Raji (cell line): ENCODE data around the gene DHFR.

Source experiments
- POLR2A ChIP-seq: IDR thresholded peaks from 2 replicates; pipeline ENCODE4 v1.6.1; 2011; ENCODE audit warnings: low read depth, low read length, control low read depth; ENCODE audit not compliant: insufficient read depth

Gene DHFR

DNA sequence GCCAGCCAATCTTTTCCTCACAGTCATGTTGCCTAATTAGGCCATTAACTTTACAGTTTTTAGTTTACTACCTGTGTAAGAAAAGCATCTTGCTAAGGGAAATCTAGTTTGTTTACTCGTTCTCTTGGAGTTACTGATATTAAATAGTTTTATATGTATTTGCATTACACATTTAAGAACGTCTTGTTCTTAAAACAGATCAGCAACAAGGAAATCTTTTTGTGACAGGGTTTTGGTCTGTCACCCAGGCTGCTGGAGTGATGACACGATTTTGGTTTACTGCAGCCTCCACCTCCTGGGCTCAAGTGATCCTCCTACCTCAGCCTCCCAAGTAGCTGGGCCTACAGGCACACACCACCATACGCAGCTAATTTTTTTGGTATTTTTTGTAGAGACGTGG, 29.6 kb downstream of the DHFR start:
- TF ChIP-seq POLR2A, result no peak

DNA sequence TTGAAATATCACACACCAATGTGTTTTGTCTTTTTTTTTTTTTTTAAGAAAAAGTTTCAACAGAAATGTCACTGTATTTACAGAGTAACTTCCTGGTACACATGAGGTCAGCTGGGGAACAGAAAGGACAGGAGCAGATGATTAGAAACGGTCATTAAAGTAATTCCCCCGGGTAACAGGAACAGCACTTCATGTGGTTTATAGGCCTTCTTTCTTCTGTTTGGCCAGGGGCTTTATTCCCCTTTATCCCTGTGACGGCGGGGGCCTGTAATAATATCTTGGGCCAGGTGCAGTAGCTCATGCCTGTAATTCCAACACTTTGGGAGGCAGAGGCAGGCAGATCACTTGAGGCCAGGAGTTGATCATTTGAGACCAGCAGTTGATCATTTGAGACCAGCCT, 30.8 kb downstream of the DHFR start:
- TF ChIP-seq POLR2A, result no peak

DNA sequence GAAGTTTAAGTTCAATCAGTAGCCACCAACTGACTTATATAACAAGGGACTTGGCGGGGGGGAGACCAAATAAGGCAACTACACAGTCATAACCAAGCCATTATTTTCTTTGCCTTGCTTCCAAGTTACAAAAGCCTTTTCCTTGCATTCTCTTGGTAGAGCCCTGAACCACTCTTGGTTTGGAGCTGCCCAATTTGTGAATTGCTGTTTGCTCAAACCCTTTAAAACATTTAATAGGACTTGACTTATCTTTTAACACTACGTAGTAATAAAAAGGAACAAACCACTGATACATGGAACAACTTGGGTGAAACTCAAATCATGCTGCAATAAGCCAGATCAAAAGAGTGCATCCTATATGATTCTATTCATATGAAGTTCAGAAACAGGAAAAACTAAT, 32.0 kb downstream of the DHFR start:
- TF ChIP-seq POLR2A, result no peak

DNA sequence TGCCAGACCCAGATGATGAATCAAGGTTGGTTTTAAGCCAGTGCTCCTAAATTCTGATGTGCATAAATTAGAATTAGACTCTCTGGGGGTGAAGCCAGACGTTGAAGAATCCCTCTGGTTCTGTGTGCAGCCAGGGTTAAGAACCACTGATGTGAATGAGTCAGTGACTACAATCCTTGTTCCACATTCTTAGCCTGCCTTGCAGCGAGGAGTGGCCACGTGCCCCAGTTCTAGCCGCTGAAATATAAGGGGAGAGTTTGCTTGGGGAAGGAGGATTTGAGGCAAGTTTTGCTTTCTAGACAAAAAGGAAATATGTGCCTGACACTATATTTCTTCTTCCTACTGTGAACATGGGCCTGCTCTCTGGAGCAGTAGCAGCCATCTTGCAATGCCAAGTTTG, 34.6 kb downstream of the DHFR start:
- TF ChIP-seq POLR2A, result no peak

DNA sequence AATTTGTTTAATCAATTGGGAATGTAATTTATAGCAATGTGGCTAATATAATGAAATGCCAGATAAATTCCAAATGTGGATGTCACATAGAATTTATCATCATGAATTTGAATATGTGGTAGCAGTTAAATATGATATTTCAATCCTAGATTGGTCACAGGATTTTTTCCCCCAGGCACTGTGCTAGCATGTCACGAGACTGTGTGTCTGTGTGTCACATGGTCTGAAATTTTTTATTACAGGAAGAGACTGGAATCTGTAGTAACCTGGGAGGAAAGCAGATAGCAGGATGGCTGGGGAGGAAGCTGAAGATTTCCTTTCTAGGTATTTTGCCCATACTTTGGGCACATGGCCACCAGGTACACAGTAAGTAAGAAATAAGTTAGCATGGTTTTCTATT, 35.7 kb downstream of the DHFR start:
- TF ChIP-seq POLR2A, result no peak

DNA sequence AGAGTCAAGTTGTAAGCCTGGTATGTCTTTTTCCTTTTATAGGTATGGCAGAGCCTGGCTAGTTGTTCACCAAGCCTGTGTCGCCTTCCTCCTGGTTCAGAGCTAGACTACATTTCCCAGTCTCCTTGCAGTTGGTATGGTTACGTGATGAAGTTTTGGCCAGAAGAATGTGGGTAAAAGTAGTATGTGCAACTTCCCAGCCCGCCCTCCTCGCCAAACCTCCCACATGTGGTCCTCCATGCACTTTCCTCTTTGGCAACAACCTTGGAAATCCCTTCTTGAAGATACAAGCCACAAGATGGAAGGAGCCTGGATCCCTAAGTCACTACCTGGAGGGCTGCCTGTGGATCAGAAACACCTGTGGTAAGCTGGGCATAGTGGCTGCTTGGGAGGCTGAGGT, 36.3 kb downstream of the DHFR start:
- no peak for TF ChIP-seq POLR2A

DNA sequence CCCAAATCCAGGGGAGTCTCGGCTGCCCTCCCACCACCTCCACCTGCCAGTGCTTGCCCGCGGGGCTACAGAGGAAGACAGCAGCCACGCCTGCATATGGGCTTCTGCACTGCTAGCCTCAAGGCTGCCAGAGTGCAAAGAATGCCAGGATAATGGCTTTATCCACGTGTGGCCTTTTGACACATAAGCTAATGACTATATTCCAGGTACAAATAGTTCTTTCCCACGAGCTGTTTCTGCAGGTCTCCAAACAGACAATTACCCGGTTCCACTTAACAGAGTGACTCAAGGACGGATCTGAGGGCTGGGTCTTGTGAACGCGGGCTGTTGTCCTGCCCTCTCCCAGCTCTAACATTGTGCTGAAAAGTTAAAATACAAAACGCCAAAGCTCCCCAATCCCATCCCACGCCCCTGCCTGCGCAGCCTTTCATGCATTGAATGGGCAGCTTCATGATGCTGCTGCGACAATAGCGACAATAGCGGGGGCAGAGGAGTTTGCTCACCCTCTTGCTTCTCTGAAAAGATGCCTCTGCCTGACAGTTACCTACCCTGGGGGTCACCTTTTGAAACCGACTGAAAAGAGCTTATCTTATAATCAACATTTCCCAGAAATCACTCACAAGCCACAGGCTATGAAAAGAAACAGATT, 39.4 kb downstream of the DHFR start:
- TF ChIP-seq POLR2A, result no peak

DNA sequence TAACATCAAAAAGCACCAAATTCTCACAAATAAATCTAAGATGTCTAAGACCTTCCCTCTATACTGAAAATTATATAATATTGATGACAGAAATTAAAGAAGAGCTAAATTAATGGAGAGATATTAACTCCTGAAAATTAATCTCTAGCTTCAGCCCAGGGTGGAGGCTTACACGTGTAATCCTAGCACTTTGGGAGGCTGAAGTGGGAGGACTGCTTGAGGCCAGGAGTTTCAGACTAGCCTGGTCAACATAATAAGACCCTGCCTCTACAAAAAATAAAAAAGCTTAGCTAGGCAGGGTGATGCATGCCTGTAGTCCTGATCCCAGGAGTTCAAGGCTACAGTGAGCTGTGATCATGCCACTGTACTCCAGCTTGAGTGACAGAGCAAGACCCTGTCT, 45.1 kb downstream of the DHFR start:
- TF ChIP-seq POLR2A, result no peak

GRCh38 chr5:80608731-80609130, 46.1 kb downstream of the DHFR start:
- TF ChIP-seq POLR2A, result no peak

- TF ChIP-seq POLR2A, result no peak
Measured at GRCh38 chr5:80607832-80608231, 47.0 kb downstream of the DHFR start.

DNA sequence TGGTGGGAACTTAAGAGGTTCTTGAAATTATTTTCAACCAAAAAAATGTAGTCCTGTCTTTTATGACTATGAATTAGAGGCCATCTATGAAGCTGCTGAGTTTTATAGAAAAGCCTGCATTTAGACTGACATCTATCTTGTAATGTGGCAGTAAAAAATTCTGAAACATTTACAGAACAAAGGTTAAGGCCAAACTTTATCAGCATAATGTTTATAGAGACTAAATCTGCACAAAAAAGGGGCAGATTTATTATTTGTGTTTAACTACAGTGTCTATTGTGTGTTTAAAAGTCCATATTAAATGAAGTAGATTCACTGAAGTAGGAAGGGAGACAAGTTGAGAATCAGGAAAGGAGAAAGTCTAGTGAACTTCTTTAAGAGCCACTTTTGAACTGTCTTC, 47.4 kb downstream of the DHFR start:
- TF ChIP-seq POLR2A, result no peak

DNA sequence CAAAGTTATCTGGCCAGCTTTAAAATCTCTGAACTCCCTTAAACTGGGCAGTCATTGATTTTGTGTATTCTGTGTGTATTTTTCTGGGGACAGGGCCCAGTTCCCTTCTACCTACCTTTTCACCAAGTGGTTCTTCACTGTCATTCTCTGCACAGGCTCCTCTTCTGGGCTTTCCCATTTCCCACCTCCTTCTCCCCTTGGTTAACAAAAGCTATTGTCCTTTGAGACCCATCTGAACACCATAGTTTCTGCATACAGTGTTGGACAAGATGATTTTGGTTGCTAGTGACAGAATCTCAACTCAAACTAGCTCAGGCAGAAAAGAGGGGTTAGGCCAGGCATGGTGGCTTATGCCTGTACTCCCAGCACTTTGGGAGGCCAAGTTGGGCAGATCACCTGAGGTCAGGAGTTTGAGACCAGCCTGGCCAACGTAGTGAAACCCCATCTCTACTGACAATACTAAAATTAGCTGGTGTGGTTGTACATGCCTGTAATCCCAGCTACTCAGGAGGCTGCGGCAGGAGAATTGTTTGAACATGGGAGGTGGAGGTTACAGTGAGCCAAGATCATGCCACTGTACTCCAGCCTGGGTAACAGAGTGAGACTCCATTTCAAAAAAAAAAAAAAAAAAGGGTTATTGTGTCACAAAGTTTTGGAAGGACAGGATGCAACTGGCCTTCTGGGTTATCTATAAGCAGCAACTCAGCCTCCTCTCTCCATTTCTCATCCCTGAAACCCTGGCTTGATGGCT, 53.7 kb downstream of the DHFR start:
- no peak for TF ChIP-seq POLR2A

DNA sequence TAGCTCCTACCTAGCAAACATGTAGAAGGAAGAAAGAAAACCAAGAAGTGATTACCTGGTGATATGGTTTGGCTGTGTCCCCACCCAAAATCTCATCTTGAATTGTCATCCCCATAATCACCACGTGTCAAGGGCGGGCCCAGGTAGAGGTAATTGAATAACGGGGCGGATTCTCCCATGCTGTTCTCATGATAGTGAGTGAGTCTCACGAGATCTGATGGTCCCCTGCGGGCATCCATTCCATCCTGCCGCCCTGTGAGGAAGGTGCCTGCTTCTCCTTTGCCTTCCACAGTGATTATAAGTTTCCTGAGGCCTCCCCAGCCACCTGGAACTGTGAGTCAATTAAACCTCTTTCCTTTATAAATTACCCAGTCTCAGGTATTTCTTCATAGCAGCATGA, 57.3 kb downstream of the DHFR start:
- TF ChIP-seq POLR2A, result no peak

DNA sequence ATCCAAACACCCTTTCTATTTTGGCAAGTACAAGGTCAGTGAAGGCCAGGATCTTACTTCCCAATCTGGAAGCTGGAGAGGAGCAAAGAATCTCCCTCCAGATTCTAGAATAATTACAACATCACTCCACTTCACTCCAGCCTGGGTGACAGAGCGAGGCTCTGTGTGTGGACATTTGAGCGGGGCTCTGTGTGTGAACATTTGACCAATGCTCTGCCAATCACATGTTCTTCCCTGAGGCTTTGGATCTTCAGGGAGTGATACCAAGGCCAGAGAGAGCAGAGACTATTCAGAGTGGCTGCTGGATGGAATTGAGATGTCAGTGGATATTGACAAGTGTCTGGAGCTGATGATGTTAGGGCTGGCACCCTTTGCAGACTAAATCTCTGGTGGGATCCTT, 60.0 kb downstream of the DHFR start:
- no peak for TF ChIP-seq POLR2A

DNA sequence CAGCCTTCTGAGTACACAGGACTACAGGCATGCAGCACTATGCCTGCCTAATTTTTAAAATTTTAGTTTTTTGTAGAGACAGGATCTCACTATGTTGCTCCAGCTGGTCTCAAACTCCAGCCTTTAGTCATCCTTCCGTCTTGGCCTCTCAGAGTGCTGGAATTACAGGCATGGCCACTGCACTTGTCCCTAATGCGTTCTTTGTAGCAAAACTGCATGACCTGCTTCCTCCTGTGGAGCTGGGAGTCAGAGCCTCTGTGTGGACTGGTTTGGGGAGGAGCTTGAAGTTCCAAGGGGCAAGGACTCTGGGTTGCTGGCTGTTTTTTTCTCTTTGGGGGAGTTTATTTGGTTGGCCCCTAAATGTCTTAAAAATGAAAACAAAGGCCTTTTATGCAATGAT, 62.0 kb downstream of the DHFR start:
- no peak for TF ChIP-seq POLR2A

DNA sequence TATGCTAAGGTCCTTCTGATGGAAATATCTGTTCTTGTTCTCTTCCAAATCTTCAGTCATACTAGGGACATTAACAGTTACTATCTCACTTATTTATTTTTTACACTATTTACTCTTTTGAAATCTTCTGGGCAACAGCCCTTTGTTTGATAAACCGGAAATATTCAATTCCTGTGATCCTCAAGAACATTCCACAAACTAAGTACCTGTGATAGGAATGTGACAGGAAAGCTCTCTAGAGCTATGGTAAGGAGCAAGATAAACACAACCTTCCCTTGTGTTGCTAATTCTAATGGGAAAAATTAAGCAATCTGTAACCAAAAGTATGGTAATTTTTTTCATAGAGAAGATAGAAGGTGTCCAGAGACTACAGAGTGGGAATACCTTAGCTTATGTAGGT, 62.7 kb downstream of the DHFR start:
- TF ChIP-seq POLR2A, result no peak

DNA sequence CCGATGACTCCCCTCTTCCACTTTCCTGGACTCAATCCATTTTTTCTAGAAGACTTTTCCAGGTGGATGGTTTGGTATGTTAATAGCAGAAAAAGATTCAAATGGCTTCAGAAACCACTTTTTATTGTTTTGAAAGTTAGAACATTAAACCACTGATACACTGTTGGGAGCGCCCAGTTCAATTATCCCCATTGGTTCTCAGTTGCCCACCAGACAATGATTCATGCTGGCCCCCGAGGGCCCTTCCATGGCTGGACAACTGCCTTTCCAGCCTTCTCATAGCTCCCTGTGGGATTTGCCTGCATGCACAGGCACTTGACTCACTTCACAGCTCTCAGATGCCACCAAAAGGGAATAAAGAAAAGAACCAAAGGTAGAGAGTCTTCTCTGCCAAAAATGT, 63.4 kb downstream of the DHFR start:
- TF ChIP-seq POLR2A, result no peak
